ENCODE data around the gene EIF3I. TPM values are rescaled to one million over a fixed set of nuclear protein-coding genes. Genes with fewer than 3 reads are reported as not detected.

The EIF3I gene
- polyA plus RNA-seq, 3 donors, result 126 to 162 (median 151) TPM

DNA sequence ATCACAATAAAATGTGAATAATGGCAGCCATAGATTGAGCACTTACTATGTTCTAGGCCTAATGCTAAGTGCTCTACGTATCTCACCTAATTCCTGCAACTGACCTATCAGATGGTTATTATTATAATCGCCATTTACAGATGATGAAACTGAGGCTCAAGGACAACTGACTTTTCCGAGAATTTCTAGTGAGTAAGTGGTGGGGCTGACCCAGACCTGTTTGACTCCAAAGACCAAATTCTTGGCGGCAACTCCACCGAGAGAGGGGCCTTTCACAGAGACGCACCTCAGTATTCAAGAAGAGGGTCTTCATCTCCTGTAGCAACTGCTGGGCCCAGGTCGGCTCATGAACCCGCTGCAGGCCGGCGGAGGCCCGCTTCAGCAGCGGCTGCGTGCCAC is 627 bp upstream of the EIF3I start:
- Histone ChIP-seq H3K36me3 (replicated peaks in 1 of 2; ENCODE audit: control insufficient read depth in 1 of 2, insufficient read depth in 2 of 2, low read length in 2 of 2) (peaks cover 19 to 49% of the 10 kb centered on the region in 2 donors), H4K20me1 (ENCODE audit: insufficient read depth, low read length) (no peaks in the 10 kb centered on the region), H3K27me3 (ENCODE audit: control insufficient read depth in 2 of 2, insufficient read depth in 2 of 2, low read length in 2 of 2) (no peaks in the 10 kb centered on the region), H3K4me1 (ENCODE audit: control insufficient read depth in 1 of 2, insufficient read depth in 2 of 2, low read length in 2 of 2) (peaks cover 18 to 28% of the 10 kb centered on the region in 2 donors), H3K4me3 (replicated peaks in 1 of 3; ENCODE audit: low read depth in 2 of 3, low read length in 3 of 3) (peak overlapping the region; percentile 53 to 98 (median 82)), H3K27ac (ENCODE audit: low read depth in 1 of 2, low read length in 2 of 2) (peak overlapping the region in 1 of 2 donors; percentile 99), H3K4me2 (replicated peaks; ENCODE audit: extremely low read depth, low read length, poor library complexity, severe bottlenecking) (peak overlapping the region; percentile 93), H3K9me3 (replicated peaks in 1 of 2; ENCODE audit: control insufficient read depth in 1 of 2, insufficient read depth in 1 of 2, low read length in 2 of 2) (no peaks in the 10 kb centered on the region), H3K9ac (ENCODE audit: insufficient read depth, low read length, poor library complexity, severe bottlenecking) (peak overlapping the region; percentile 92), H3K79me2 (ENCODE audit: insufficient read depth, low read length) (peaks cover 31% of the 10 kb centered on the region), H2AFZ (ENCODE audit: insufficient read depth, low read depth, low read length, poor library complexity, severe bottlenecking) (peak overlapping the region; percentile 92)
- Mint-ChIP-seq H3K9me3 (no peaks in the 10 kb centered on the region), H3K27ac (peak overlapping the region; percentile 97 to 100 (median 98)), H3K4me1 (peaks cover 29% of the 10 kb centered on the region), H3K4me3 (peak overlapping the region; percentile 97 to 98), H3K27me3 (ENCODE audit: low read depth in 3 of 3) (peaks cover 0 to 2% (median 2%) of the 10 kb centered on the region in 3 donors), H3K36me3 (peaks cover 34 to 63% of the 10 kb centered on the region in 2 donors)
- intact Hi-C loops (cut with micrococcal nuclease), result loop anchor here in 1 of 2 donors (10.0 kb wide), 1 partner anchor 173 kb away; the partner anchor contains the start of gene BSDC1
- DNase-seq, result no peak
- 17% methylated on average over 12 of the region's 13 CpGs for WGBS (ENCODE audit: insufficient coverage)
- TF ChIP-seq, protein P1, sequence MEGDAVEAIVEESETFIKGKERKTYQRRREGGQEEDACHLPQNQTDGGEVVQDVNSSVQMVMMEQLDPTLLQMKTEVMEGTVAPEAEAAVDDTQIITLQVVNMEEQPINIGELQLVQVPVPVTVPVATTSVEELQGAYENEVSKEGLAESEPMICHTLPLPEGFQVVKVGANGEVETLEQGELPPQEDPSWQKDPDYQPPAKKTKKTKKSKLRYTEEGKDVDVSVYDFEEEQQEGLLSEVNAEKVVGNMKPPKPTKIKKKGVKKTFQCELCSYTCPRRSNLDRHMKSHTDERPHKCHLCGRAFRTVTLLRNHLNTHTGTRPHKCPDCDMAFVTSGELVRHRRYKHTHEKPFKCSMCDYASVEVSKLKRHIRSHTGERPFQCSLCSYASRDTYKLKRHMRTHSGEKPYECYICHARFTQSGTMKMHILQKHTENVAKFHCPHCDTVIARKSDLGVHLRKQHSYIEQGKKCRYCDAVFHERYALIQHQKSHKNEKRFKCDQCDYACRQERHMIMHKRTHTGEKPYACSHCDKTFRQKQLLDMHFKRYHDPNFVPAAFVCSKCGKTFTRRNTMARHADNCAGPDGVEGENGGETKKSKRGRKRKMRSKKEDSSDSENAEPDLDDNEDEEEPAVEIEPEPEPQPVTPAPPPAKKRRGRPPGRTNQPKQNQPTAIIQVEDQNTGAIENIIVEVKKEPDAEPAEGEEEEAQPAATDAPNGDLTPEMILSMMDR (IDR thresholded peaks at IDR 0.05), result no peak

GRCh38 chr1:32223683-32224082 is 1.5 kb downstream of the EIF3I start:
- H3K9ac ChIP-seq (ENCODE audit: insufficient read depth, low read length, poor library complexity, severe bottlenecking), result no peak overlapping the region
- intact Hi-C loops (cut with micrococcal nuclease), result loop anchor here in 1 of 2 donors (10.0 kb wide), 1 partner anchor 171 kb away; the partner anchor contains the start of gene BSDC1
- H3K27ac ChIP-seq (ENCODE audit: low read depth in 1 of 2, low read length in 2 of 2), result peak overlapping the region in 1 of 2 donors; percentile 15
- TF ChIP-seq, protein P1 (IDR thresholded peaks at IDR 0.05), result no peak
- H3K9me3 ChIP-seq (replicated peaks in 1 of 2; ENCODE audit: control insufficient read depth in 1 of 2, insufficient read depth in 1 of 2, low read length in 2 of 2), result no peaks in the 10 kb centered on the region
- H3K27me3 ChIP-seq (ENCODE audit: control insufficient read depth in 2 of 2, insufficient read depth in 2 of 2, low read length in 2 of 2), result no peaks in the 10 kb centered on the region
- no peaks in the 10 kb centered on the region for H3K9me3 Mint-ChIP-seq
- peaks cover 2% of the 10 kb centered on the region in 3 donors for H3K27me3 Mint-ChIP-seq (ENCODE audit: low read depth in 3 of 3)
- H3K79me2 ChIP-seq (ENCODE audit: insufficient read depth, low read length), result peaks cover 31% of the 10 kb centered on the region
- peaks cover 18 to 28% of the 10 kb centered on the region in 2 donors for H3K4me1 ChIP-seq (ENCODE audit: control insufficient read depth in 1 of 2, insufficient read depth in 2 of 2, low read length in 2 of 2)
- H3K4me3 Mint-ChIP-seq, result peak overlapping the region in 1 of 2 donors; percentile 97
- no peak overlapping the region for H2AFZ ChIP-seq (ENCODE audit: insufficient read depth, low read depth, low read length, poor library complexity, severe bottlenecking)
- no peak for DNase-seq
- no peak overlapping the region for H3K4me3 ChIP-seq (replicated peaks in 1 of 3; ENCODE audit: low read depth in 2 of 3, low read length in 3 of 3)
- H3K36me3 Mint-ChIP-seq, result peaks cover 39 to 64% of the 10 kb centered on the region in 2 donors
- H3K27ac Mint-ChIP-seq, result peak overlapping the region in 5 of 7 donors; percentile 83 to 99 (median 98)
- peaks cover 28% of the 10 kb centered on the region for H3K4me1 Mint-ChIP-seq
- no peak overlapping the region for H3K4me2 ChIP-seq (replicated peaks; ENCODE audit: extremely low read depth, low read length, poor library complexity, severe bottlenecking)
- H3K36me3 ChIP-seq (replicated peaks in 1 of 2; ENCODE audit: control insufficient read depth in 1 of 2, insufficient read depth in 2 of 2, low read length in 2 of 2), result peaks cover 32 to 57% of the 10 kb centered on the region in 2 donors
- 100% methylated on average over 1 of the region's 3 CpGs for WGBS (ENCODE audit: insufficient coverage)
- H4K20me1 ChIP-seq (ENCODE audit: insufficient read depth, low read length), result no peaks in the 10 kb centered on the region

Data from CD14-positive monocyte (primary cell).